Posterior vena cava (tissue), 2 donors: ENCODE data around the gene SLC35B3. TPM values are rescaled to one million over a fixed set of nuclear protein-coding genes. Genes with fewer than 3 reads are reported as not detected.
"Not testable (repeated sequence)": the region's sequence is repeated elsewhere in the genome, so short reads cannot be mapped to it uniquely, and the experiment has no call there.

Experiments used
- DNase-seq: peaks from one replicate; pipeline ENCODE4 v3.0.0-alpha.2; 2020; ENCODE audit warnings: low spot score
- intact Hi-C, 2 donors: fragments of 100-400 bp; cut with DNase I; formaldehyde crosslinking; loops; one replicate each; pipeline versions ENCODE4 v1.14.1 to v1.14.2; 2022 to 2023
- total RNA-seq, 2 donors: library from RNA; stranded (reverse); fragmentation: NEBNext Ultra II Directional; extraction: Animal tissue kit (Norgen Biotek cat#: 25700); gene quantifications; one replicate each; pipeline ENCODE4 v1.2.1, GENCODE V29; 2021
- donor health status: DM: yes; HTN: yes; CAD: no.
- donor health status: DM: yes; HTN: yes; CAD: no.

SLC35B3 gene
- total RNA-seq, 2 donors from 2014 or later: 15.4 to 16.2 TPM

DNA sequence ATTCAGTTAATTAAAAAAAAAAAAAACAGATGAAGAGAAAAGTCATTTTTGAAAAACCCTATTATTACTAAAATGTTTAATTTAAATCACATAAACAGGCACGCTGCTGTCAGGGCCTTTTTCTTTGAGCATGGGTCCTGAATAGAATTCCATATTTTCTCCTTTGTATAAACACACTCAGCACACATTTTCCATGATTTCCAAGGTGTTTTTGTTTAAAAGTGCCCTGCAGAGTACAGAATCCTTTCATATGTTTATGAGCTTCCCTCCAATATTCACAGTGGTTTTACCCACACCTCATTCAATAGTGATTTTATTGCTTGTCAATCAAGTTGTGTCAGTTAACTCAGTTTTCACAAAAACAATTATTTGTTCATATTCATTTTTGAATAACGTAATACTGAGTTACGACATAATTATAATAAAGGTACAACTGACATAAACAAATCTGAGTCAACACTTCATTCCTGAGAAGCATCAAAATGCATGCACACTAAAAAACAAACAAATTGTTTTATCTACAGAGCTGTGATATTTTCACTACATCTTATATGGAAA is 15.2 kb downstream of the SLC35B3 start:
- intact Hi-C loops: no loop called here

DNA sequence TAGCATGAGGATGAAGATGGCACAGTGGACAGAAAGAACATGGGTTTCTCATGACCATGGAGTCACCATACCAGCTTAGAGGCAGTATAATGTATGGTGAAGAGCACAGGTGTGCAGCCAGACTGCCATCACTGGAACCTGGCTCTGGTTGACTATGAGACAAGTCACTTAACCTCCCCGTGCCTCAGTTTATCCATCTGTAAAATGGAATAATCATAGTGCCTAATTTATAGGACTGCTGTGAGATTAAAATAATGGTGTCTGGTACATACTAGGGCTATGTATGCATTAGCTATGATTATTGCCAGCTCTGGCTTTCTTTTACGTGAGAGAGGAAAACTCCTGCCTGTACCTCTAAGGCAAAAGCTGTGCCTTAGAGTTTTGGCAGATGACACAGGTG is 19.4 kb downstream of the SLC35B3 start:
- DNase-seq: no peak
- intact Hi-C loops: no loop called here

More for the DNA sequence above, 15.2 kb downstream of the SLC35B3 start:
- DNase-seq: no peak

DNA sequence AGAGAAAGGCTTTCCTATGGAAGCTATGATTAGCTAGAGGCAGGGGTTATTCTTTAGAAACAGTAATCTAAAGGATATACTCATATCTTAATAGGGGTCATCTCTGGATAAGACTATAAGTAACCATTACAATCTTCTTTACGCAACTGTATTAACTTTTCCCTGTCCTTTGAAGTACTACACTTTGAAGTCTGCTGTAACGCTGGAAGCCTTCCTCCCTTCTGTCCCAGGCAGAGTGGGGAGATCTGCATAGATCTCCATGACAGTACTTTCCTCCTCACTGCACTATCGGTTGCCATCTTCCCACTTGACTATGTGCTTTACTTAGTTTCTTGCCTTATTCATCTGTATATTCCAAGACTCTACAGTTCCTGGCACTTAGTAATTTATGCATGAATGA is 20.1 kb downstream of the SLC35B3 start:
- intact Hi-C loops: no loop called here
- DNase-seq: no peak

DNA sequence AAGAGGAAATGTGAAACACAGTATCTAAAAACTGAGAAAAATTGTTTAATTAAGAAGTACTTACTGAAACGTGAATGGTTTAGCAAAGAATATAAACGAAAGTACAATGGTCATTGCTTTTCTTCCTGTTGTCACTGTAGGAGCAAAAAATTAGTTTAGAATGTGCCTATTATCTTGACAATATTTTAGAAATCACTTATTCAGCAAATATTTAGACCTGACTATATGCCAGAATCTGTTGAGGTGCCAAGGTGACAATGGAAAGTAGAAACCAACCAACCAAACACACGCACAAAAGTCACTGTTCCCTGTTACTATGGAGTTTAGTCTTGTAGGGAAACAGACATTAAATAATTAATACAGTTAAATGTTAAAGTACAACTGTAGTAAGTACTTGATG is 20.5 kb downstream of the SLC35B3 start:
- intact Hi-C loops: no loop called here
- DNase-seq: no peak

DNA sequence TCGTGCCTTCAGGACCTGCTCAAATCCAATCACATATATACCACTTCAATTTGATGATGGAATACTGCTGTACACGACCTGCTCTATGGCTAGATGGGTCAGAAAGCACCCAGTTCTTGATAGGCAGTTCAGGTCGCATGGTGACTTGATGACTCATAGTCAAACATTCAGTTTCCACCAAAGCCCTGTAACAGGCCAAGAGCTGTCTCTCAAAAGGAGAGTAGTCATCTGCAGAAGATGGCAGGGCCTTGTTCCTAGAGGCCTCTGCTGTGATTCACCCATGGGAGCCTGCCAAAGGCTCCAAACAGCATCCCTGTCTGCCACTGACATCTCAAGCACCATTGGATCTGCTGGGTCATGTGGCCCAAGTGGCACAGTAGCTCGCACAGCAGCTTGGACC is 29.4 kb downstream of the SLC35B3 start:
- intact Hi-C loops, DNase-seq: not testable (repeated sequence)

DNA sequence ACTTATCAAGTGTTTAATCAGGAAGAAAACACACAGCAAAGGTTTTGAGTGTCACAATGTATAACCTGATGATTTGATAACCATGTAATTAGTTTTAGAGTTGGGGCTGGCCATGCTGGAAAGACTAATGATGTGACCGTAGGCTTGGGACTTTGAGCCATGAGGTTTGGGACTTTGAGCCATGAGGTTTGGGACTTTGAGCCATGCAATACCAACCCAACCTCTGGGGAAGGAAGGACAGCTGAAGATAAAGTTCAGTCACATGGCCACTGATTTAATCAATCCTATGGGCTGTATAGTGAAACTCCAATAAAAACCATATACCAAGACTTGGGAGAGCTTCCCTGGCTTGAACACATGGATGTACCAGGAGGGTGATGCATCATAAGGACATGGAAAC is 32.8 kb downstream of the SLC35B3 start:
- intact Hi-C loops: no loop called here
- no peak for DNase-seq

DNA sequence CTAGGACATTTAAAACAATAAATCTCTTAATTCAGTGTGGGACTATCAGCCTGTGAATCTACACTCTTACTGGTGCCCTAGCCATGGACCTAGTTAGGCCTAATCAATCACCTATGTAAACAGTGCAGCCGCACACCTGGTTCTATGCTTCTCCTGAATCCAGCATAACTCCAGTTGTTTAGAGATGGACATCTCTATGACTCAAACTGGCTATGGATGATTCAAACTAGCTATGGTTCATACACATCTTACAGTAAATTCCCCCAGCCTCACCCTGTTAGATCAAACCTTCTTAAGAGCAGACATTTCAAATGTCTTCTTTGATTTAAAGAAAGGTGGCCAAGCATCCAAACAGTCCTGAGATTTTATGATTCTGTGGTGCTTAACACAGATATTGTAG is 34.7 kb downstream of the SLC35B3 start:
- intact Hi-C loops: no loop called here
- no peak for DNase-seq

DNA sequence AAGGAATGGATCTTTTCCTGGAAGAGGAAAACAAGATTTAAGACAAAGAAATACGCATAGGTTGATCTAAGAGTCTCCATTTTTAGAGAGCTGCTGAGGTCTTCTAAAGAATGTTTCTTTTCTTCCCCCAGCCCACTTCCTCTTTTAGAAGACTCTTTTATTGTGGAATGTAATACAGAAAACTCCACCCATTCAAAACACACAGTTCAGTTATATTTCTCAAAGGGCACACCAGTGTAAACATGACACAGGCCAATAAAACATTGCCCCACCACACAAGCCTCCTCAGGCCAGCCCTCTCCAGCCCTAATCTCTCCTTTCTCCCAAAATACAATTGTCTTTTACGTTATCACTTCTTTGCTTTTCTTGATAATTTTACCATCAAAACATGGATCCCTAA is 42.8 kb downstream of the SLC35B3 start:
- intact Hi-C loops: no loop called here
- DNase-seq: no peak

DNA sequence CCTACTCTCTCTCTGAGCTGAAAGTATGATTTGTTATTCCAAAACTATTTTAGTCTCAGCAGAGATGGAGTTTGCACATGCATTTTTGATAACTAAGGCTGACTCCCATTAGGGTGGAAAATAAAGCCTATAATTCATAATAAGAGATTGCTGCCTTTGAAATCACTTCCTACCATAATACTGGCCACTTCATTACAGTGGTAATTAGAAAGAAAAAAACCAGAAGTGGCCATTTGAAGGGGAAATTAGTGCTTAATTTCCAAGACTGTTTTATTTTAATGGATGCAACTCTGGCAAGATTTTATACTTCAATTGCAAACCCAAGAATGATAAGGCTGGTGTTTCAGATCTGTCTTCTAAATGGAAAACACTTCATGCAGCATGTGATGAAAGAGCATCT is 43.4 kb downstream of the SLC35B3 start:
- intact Hi-C loops: no loop called here
- no peak for DNase-seq

DNA sequence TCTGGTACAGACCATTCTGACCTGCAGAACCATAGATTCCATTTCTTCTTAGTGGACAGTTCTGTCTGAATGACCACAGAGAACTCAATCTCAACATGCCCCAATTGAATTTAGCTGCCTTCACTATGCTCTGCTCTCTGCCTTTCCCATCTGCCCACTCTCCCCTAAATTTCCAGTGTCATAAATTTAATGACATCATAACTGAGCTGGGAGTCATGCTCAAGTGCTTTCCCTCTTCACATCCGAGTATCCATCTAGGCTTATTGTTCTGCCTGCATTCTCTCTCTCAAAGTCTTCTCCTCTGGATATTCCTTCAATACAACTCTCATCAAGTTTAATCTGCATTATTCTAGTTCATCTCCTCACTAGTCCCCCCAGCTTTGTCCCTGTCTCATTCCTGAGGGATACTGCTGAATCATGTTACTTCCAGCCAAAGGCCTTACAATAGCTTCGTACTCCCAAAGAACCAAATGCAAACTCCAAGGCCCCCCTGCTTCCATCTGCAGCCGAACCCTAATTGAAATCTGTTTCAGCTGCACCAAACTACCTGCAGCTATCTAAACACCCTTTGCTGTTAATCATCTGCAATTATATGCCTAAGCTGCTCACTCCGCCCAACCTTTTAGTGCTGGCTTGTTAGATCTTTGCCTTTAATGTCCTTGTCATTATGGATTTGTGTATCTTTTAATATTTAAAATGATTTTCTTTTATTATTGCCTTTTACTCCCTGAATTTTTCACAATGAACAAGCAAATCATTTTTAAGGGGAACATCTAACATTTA is 46.1 kb downstream of the SLC35B3 start:
- intact Hi-C loops: no loop called here
- DNase-seq: no peak

DNA sequence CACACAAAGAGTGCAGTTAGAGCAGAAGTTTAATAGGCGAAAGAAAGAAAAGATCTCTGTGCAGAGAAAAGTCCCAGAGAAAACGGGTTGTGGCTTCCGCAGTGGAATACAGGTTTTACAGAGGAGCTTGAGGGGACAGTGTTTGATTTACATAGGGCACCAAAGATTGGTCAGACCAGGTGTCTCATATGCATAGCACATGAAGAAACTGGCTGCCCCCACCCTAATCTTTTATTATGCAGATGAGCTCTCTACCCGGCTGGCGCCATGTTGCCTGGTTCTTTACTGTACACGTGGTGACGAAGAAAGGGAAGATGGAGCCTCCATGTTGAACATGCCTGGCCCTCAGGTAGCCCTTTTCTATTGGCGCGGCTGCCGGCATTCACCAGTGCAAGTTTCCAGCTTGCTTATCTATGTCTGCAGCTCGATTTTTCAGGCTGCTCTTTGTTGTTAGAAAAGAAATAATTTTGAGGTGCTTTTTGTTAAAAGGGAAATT is 47.4 kb downstream of the SLC35B3 start:
- DNase-seq: no peak
- intact Hi-C loops: no loop called here

DNA sequence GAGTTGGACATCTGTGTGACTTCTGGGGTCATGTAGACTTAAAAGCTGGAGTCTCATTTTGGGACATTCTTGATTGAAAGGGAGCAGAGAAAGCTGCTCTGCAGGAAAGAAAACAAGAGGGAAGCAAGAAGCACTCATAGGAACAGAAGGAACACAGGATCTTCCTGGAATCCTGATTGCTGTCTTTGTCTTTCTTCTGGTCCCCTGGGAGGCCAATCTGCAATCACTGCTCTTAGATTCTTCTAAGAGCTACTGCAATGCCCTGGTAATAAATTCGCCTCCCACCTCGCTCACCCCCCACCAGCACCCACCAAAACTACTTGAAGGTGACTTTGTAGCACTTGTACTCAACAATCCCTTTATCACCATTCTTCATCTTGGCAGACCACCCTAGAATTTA is 51.8 kb downstream of the SLC35B3 start:
- DNase-seq: no peak
- intact Hi-C loops: no loop called here

DNA sequence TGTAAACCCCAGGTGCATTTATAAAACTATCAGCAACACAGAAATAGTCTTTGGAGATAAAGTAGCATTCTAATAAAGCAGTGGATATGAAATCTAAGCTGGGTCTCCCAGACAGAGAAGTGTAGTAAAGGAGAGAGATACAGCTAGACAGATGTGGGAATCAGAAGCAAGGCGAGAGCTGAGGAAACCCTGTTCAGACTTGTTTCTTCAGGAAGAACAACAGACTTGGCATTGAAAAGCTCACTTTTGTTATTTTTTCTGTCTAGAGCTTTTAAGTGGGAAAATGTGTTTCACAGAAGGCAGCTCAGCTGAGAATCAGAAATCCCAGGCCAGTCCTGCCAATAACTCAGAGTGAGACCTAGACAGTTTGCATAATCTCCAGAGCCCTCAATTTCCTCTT is 52.9 kb downstream of the SLC35B3 start:
- DNase-seq: no peak
- intact Hi-C loops: no loop called here

DNA sequence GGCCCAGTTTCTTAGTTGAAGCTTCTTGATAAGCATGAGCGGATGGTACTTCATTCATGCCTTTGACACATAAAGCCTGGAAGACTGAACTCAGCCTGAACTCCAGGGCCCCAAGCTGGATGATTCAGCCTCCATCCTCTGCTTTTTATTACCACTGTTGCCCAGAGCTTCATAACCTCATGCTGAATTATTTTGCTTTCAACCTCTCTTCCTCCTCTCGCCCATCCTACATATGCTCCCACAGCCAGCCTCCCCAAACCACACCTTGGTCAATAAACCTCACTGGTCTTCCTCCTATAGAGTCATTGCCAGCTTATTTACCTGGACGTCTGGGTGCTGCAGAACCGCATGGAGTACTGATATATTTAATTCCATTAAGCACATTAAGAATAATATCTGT is 59.4 kb downstream of the SLC35B3 start:
- intact Hi-C loops: no loop called here
- DNase-seq: no peak
